ENCODE data around the gene MED26. TPM values are rescaled to one million over a fixed set of nuclear protein-coding genes. Genes with fewer than 3 reads are reported as not detected.

Gene MED26
- total RNA-seq, 1 experiment from 2014 or later: 8.8 TPM

DNA sequence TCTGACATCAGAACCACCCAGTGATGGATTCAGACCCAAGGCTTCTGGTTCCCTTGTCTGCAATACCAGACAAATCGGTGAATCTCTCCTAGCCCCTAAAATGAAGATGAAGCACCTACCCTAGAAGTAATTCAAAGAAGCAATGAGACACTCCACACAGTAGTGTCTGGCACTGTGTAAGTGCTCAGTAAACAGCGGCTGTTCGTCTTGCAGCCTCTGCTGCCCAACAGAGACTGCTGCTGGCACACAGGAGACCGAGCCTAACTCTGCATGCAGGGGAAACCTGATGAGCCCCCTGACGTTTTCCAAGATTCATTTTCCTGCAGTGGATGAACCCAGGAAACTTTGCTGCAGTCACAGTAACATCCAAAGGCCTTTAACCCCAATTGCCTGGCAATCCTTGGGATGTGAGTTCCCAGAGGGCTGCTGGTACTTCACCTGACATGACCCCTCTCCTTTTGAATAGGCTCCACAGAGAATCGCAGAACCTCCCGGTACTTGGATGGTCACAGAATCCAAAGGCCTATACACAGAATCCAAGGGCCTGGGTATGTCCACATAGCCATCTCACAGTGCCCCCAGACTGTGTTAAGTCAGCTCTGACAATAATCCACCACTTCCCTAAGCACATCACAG lies 6.7 kb downstream of the MED26 start:
- Histone ChIP-seq H3K36me3 (ENCODE audit: control insufficient read depth, insufficient read depth, low read length) (no peaks in the 10 kb centered on the region), H3K27me3 (ENCODE audit: control insufficient read depth, insufficient read depth, low read length) (no peaks in the 10 kb centered on the region), H3K9me3 (ENCODE audit: control insufficient read depth, insufficient read depth, low read depth, low read length) (no peaks in the 10 kb centered on the region), H3K4me3 (ENCODE audit: low read depth in 2 of 2, low read length in 2 of 2) (no peak overlapping the region), H3K4me1 (ENCODE audit: control insufficient read depth, insufficient read depth, low read length) (peaks cover 14% of the 10 kb centered on the region), H3K27ac (ENCODE audit: low read length) (no peak overlapping the region)
- ChIA-PET POLR2A (no interaction called here), CTCF (no interaction called here)
- ATAC-seq (no peak), DNase-seq (ENCODE audit: low read depth, low spot score) (no peak)
- TF ChIP-seq, protein P1, sequence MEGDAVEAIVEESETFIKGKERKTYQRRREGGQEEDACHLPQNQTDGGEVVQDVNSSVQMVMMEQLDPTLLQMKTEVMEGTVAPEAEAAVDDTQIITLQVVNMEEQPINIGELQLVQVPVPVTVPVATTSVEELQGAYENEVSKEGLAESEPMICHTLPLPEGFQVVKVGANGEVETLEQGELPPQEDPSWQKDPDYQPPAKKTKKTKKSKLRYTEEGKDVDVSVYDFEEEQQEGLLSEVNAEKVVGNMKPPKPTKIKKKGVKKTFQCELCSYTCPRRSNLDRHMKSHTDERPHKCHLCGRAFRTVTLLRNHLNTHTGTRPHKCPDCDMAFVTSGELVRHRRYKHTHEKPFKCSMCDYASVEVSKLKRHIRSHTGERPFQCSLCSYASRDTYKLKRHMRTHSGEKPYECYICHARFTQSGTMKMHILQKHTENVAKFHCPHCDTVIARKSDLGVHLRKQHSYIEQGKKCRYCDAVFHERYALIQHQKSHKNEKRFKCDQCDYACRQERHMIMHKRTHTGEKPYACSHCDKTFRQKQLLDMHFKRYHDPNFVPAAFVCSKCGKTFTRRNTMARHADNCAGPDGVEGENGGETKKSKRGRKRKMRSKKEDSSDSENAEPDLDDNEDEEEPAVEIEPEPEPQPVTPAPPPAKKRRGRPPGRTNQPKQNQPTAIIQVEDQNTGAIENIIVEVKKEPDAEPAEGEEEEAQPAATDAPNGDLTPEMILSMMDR (IDR thresholded peaks at IDR 0.05): no peak
- TF ChIP-seq SIN3A (IDR thresholded peaks at IDR 0.05; ENCODE audit: borderline replicate concordance, insufficient read depth, low read depth, low read length) (no peak), POLR2AphosphoS5 (IDR thresholded peaks at IDR 0.05; ENCODE audit: low read depth, low read length) (no peak), TCF7L2 (IDR thresholded peaks at IDR 0.05; ENCODE audit: low read depth, low read length) (no peak)
- TF ChIP-seq, protein P2, sequence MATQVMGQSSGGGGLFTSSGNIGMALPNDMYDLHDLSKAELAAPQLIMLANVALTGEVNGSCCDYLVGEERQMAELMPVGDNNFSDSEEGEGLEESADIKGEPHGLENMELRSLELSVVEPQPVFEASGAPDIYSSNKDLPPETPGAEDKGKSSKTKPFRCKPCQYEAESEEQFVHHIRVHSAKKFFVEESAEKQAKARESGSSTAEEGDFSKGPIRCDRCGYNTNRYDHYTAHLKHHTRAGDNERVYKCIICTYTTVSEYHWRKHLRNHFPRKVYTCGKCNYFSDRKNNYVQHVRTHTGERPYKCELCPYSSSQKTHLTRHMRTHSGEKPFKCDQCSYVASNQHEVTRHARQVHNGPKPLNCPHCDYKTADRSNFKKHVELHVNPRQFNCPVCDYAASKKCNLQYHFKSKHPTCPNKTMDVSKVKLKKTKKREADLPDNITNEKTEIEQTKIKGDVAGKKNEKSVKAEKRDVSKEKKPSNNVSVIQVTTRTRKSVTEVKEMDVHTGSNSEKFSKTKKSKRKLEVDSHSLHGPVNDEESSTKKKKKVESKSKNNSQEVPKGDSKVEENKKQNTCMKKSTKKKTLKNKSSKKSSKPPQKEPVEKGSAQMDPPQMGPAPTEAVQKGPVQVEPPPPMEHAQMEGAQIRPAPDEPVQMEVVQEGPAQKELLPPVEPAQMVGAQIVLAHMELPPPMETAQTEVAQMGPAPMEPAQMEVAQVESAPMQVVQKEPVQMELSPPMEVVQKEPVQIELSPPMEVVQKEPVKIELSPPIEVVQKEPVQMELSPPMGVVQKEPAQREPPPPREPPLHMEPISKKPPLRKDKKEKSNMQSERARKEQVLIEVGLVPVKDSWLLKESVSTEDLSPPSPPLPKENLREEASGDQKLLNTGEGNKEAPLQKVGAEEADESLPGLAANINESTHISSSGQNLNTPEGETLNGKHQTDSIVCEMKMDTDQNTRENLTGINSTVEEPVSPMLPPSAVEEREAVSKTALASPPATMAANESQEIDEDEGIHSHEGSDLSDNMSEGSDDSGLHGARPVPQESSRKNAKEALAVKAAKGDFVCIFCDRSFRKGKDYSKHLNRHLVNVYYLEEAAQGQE (IDR thresholded peaks at IDR 0.05; ENCODE audit: insufficient read depth in 1 of 2, low read depth in 2 of 2, low read length in 1 of 2): no peak
- no TSS peak for BruUV-seq (replicated peaks)
- in situ Hi-C loops (cut with HindIII; ENCODE audit: low pct_unique_long_range_greater_than_20kb, low sequenced_read_pairs) (no loop called here), intact Hi-C loops (cut with micrococcal nuclease; ENCODE audit: unreplicated experiment) (no loop called here)

DNA sequence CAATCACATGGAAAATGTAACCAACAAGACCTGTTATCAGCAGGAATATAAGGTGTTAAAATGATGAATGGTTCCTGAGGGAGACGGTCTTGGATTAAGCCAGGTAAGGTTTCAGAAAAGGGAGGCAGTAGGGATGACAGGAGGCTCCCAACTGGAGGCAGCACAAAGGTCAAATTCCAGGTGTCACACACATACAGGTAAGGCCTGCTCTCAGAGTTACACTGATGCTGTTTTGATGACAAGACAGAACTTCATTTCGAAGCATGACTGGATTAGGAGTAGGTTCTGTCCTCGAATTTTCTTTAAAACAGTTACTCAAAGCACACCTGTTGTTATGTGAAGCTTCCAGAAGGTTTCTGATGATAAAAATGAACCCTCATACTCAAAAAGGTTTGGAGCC lies 7.4 kb downstream of the MED26 start:
- intact Hi-C loops (cut with micrococcal nuclease; ENCODE audit: unreplicated experiment) (no loop called here), in situ Hi-C loops (cut with HindIII; ENCODE audit: low pct_unique_long_range_greater_than_20kb, low sequenced_read_pairs) (no loop called here)
- Histone ChIP-seq H3K27me3 (ENCODE audit: control insufficient read depth, insufficient read depth, low read length) (no peaks in the 10 kb centered on the region), H3K36me3 (ENCODE audit: control insufficient read depth, insufficient read depth, low read length) (no peaks in the 10 kb centered on the region), H3K4me1 (ENCODE audit: control insufficient read depth, insufficient read depth, low read length) (peaks cover 7% of the 10 kb centered on the region), H3K27ac (ENCODE audit: low read length) (no peak overlapping the region), H3K4me3 (ENCODE audit: low read depth in 2 of 2, low read length in 2 of 2) (no peak overlapping the region), H3K9me3 (ENCODE audit: control insufficient read depth, insufficient read depth, low read depth, low read length) (no peaks in the 10 kb centered on the region)
- CTCF ChIA-PET: no interaction called here
- ATAC-seq (no peak), DNase-seq (ENCODE audit: low read depth, low spot score) (no peak)
- BruUV-seq (replicated peaks): no TSS peak
- POLR2A ChIA-PET: no interaction called here
- TF ChIP-seq TCF7L2 (IDR thresholded peaks at IDR 0.05; ENCODE audit: low read depth, low read length) (no peak), POLR2AphosphoS5 (IDR thresholded peaks at IDR 0.05; ENCODE audit: low read depth, low read length) (no peak), SIN3A (IDR thresholded peaks at IDR 0.05; ENCODE audit: borderline replicate concordance, insufficient read depth, low read depth, low read length) (no peak)
- TF ChIP-seq, protein P1 (IDR thresholded peaks at IDR 0.05): no peak
- TF ChIP-seq, protein P2 (IDR thresholded peaks at IDR 0.05; ENCODE audit: insufficient read depth in 1 of 2, low read depth in 2 of 2, low read length in 1 of 2): no peak

All from Panc1 (cell line).